Liver (tissue), 9 donors: ENCODE results near the gene LMX1B. TPM values are rescaled to one million over a fixed set of nuclear protein-coding genes. Genes with fewer than 3 reads are reported as not detected.
A peak's percentile ranks its signal among the peaks of the same experiment; 100 is the strongest.

Source experiments
- DNase-seq: peaks from one replicate; pipeline ENCODE4 v3.0.0-alpha.2; 2017; ENCODE audit warnings: low spot score
- H3K27ac ChIP-seq, 2 donors: one replicate each; pipeline ENCODE4 v1.7.0; 2013; ENCODE audit warnings: inconsistent platforms in 2 of 2, low read length in 2 of 2, control low read depth in 1 of 2, low read depth in 1 of 2, mild to moderate bottlenecking in 1 of 2
- H3K27me3 ChIP-seq, 4 donors: one replicate each; pipeline versions ENCODE4 v1.6.1 to v1.7.0; 2013; ENCODE audit warnings: low read length in 3 of 4, inconsistent platforms in 1 of 4, mild to moderate bottlenecking in 1 of 4, moderate library complexity in 1 of 4; ENCODE audit not compliant: control insufficient read depth in 4 of 4, insufficient read depth in 4 of 4
- H3K36me3 ChIP-seq, 4 donors: one replicate each; pipeline versions ENCODE4 v1.6.1 to v1.7.0; 2013; ENCODE audit warnings: low read length in 3 of 4, mild to moderate bottlenecking in 3 of 4, low read depth in 1 of 4, moderate library complexity in 1 of 4; ENCODE audit not compliant: control insufficient read depth in 4 of 4, insufficient read depth in 3 of 4
- H3K4me1 ChIP-seq, 4 donors: one replicate each; pipeline versions ENCODE4 v1.6.1 to v1.7.0; 2013; ENCODE audit warnings: low read length in 3 of 4, mild to moderate bottlenecking in 3 of 4, moderate library complexity in 1 of 4; ENCODE audit not compliant: control insufficient read depth in 4 of 4, insufficient read depth in 4 of 4
- H3K4me3 ChIP-seq, 3 donors: one replicate each; pipeline versions ENCODE4 v1.6.1 to v1.7.0; 2013; ENCODE audit warnings: low read length in 3 of 3, control low read depth in 1 of 3, low read depth in 1 of 3, mild to moderate bottlenecking in 1 of 3
- H3K9ac ChIP-seq, 2 donors: one replicate each; pipeline ENCODE4 v1.7.0; 2013; ENCODE audit warnings: low read length in 2 of 2, mild to moderate bottlenecking in 2 of 2, moderate library complexity in 2 of 2, control low read depth in 1 of 2, low read depth in 1 of 2
- H3K9me3 ChIP-seq, 4 donors: one replicate each; pipeline versions ENCODE4 v1.6.1 to v1.7.0; 2013; ENCODE audit warnings: low read length in 3 of 4; ENCODE audit not compliant: control insufficient read depth in 4 of 4
- EGR1 ChIP-seq, 2 donors: IDR thresholded peaks; 2 replicates each; pipeline ENCODE4 v1.6.1; 2016 to 2018; ENCODE audit warnings: antibody characterized with exemption in 2 of 2, low read depth in 2 of 2
- FOXA1 ChIP-seq: IDR thresholded peaks from 2 replicates; pipeline ENCODE4 v1.6.1; 2016; ENCODE audit warnings: antibody characterized with exemption
- GABPA ChIP-seq, 2 donors: IDR thresholded peaks in 1 of 2; conservative IDR thresholded peaks in 1 of 2; 2 replicates each; pipeline ENCODE4 v1.6.1; 2016; ENCODE audit warnings: antibody characterized with exemption in 2 of 2, mild to moderate bottlenecking in 1 of 2, moderate library complexity in 1 of 2
- HNF4G ChIP-seq: IDR thresholded peaks from 2 replicates; pipeline ENCODE4 v1.6.1; 2016; ENCODE audit warnings: antibody characterized with exemption
- MAX ChIP-seq: IDR thresholded peaks from 2 replicates; pipeline ENCODE4 v1.6.1; 2016; ENCODE audit warnings: antibody characterized with exemption
- NR2F2 ChIP-seq: IDR thresholded peaks from 2 replicates; pipeline ENCODE4 v1.6.1; 2016; ENCODE audit warnings: antibody characterized with exemption
- RAD21 ChIP-seq, 2 donors: IDR thresholded peaks; 2 replicates each; pipeline ENCODE4 v1.6.1; 2016; ENCODE audit warnings: antibody characterized with exemption in 2 of 2, mild to moderate bottlenecking in 2 of 2
- RXRA ChIP-seq, 2 donors: IDR thresholded peaks; 2 replicates each; pipeline ENCODE4 v1.6.1; 2017 to 2018; ENCODE audit warnings: antibody characterized with exemption in 2 of 2, mild to moderate bottlenecking in 1 of 2
- SP1 ChIP-seq: IDR thresholded peaks from 2 replicates; pipeline ENCODE4 v1.6.1; 2018; ENCODE audit warnings: antibody characterized with exemption, mild to moderate bottlenecking
- TAF1 ChIP-seq: conservative IDR thresholded peaks from 2 replicates; pipeline ENCODE4 v1.6.1; 2016; ENCODE audit warnings: antibody characterized with exemption, mild to moderate bottlenecking
- ZBTB33 ChIP-seq: IDR thresholded peaks from 2 replicates; pipeline ENCODE4 v1.6.1; 2016; ENCODE audit warnings: antibody characterized with exemption
- WGBS: extraction: QIAGEN DNeasy Blood & Tissue Kit; methylation state at CpG from one replicate; pipeline ENCODE4 v1.1.7; 2013; 5-methylcytosine and 5-hydroxymethylcytosine counted together
- polyA plus RNA-seq, 2 donors: library from polyadenylated mRNA; stranded (reverse) in 1 of 2; unstranded in 1 of 2; fragments of 200-250 nt in 1 of 2; fragments of >200 nt in 1 of 2; fragmentation: Nextera tagmentation in 1 of 2; extraction: Ambion mirVana in 1 of 2; gene quantifications; one replicate each; pipeline versions ENCODE4 v1.2.1 to v1.2.3, GENCODE V29; 2013 to 2015
- total RNA-seq, 2 donors: library from RNA; depleted of rRNA; stranded (reverse); fragments of >200 nt; gene quantifications; one replicate each; pipeline ENCODE4 v1.2.3, GENCODE V29; 2014
- TF ChIP-seq, protein P1 (sequence below): fragments of 150-350 bp; IDR thresholded peaks from 2 replicates; pipeline ENCODE4 v1.5.1; 2017; ENCODE audit warnings: improper control_type of control experiment, low read depth, low read length; ENCODE audit not compliant: missing input control
- TF ChIP-seq, protein P2 (sequence below): IDR thresholded peaks from 2 replicates; pipeline ENCODE4 v1.6.1; 2016; ENCODE audit warnings: antibody characterized with exemption
- donor health status: healthy.
- donor health status: healthy.
- donor health status: healthy.
- donor health status: healthy.
- donor health status: healthy.

Gene LMX1B
- total and polyA plus RNA-seq, 4 donors: not detected

DNA sequence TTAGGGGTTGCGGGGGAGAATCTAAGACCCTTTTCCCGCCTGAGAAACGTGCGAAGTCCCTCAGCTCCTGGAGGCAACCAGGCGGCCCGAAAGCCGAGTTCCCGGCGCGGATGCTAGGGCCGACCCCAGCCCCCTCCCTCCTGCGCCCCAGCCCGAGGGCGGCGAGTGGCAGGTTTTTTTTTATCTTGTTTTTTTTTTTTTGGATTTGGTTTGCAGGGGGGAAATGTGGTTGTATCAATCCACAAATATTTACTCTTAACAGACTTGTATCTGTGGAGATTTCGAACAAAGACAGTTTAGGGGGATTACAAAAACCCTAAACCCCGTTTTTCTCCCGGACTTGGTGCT, 10.7 kb downstream of the LMX1B start:
- Histone ChIP-seq H3K4me3 (no peak overlapping the region), H3K27ac (no peak overlapping the region), H3K9ac (no peak overlapping the region), H3K27me3 (peaks cover 10 to 39% (median 22%) of the 10 kb centered on the region in 4 donors), H3K9me3 (no peaks in the 10 kb centered on the region), H3K36me3 (no peaks in the 10 kb centered on the region), H3K4me1 (peaks cover 6 to 14% (median 10%) of the 10 kb centered on the region in 4 donors)
- DNase-seq: no peak
- TF ChIP-seq NR2F2: no peak
- TF ChIP-seq ZBTB33: no peak
- no peak for TF ChIP-seq MAX
- no peak for TF ChIP-seq HNF4G
- TF ChIP-seq FOXA1: no peak
- no peak for TF ChIP-seq EGR1 (IDR thresholded peaks at IDR 0.05; ENCODE audit: low read depth in 2 of 2)
- no peak for TF ChIP-seq RAD21 (IDR thresholded peaks at IDR 0.05)
- no peak for TF ChIP-seq GABPA (IDR thresholded peaks at IDR 0.05 in 1 of 2, conservative IDR thresholded peaks at IDR 0.05 in 1 of 2)
- WGBS: 9% methylated on average over 18 of the region's 18 CpGs

GRCh38 chr9:126624912-126625311, 11.2 kb downstream of the LMX1B start:
- Histone ChIP-seq H3K27me3 (peaks cover 7 to 35% (median 22%) of the 10 kb centered on the region in 4 donors), H3K9ac (no peak overlapping the region), H3K4me1 (peaks cover 6 to 14% (median 10%) of the 10 kb centered on the region in 4 donors), H3K9me3 (no peaks in the 10 kb centered on the region), H3K4me3 (no peak overlapping the region), H3K27ac (no peak overlapping the region), H3K36me3 (no peaks in the 10 kb centered on the region)
- WGBS: 5% methylated on average over 27 of the region's 27 CpGs
- TF ChIP-seq ZBTB33 (no peak), RXRA (IDR thresholded peaks at IDR 0.05) (no peak), EGR1 (IDR thresholded peaks at IDR 0.05; ENCODE audit: low read depth in 2 of 2) (no peak), FOXA1 (no peak), NR2F2 (no peak)
- DNase-seq: no peak

- 5% methylated on average over 64 of the region's 64 CpGs for WGBS
- Histone ChIP-seq H3K27ac (no peak overlapping the region), H3K9ac (no peak overlapping the region), H3K27me3 (peaks cover 7 to 33% (median 21%) of the 10 kb centered on the region in 4 donors), H3K4me3 (peak overlapping the region in 2 of 3 donors; percentile 38 to 44), H3K36me3 (no peaks in the 10 kb centered on the region), H3K9me3 (no peaks in the 10 kb centered on the region), H3K4me1 (peaks cover 6 to 14% (median 10%) of the 10 kb centered on the region in 4 donors)
- DNase-seq: no peak
- TF ChIP-seq SP1 (no peak), RXRA (IDR thresholded peaks at IDR 0.05) (no peak), GABPA (IDR thresholded peaks at IDR 0.05 in 1 of 2, conservative IDR thresholded peaks at IDR 0.05 in 1 of 2) (no peak), TAF1 (no peak), HNF4G (no peak), ZBTB33 (no peak)
- TF ChIP-seq, protein P1, sequence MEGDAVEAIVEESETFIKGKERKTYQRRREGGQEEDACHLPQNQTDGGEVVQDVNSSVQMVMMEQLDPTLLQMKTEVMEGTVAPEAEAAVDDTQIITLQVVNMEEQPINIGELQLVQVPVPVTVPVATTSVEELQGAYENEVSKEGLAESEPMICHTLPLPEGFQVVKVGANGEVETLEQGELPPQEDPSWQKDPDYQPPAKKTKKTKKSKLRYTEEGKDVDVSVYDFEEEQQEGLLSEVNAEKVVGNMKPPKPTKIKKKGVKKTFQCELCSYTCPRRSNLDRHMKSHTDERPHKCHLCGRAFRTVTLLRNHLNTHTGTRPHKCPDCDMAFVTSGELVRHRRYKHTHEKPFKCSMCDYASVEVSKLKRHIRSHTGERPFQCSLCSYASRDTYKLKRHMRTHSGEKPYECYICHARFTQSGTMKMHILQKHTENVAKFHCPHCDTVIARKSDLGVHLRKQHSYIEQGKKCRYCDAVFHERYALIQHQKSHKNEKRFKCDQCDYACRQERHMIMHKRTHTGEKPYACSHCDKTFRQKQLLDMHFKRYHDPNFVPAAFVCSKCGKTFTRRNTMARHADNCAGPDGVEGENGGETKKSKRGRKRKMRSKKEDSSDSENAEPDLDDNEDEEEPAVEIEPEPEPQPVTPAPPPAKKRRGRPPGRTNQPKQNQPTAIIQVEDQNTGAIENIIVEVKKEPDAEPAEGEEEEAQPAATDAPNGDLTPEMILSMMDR: no peak
- TF ChIP-seq, protein P2, sequence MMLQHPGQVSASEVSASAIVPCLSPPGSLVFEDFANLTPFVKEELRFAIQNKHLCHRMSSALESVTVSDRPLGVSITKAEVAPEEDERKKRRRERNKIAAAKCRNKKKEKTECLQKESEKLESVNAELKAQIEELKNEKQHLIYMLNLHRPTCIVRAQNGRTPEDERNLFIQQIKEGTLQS: no peak
Observed at GRCh38 chr9:126625329-126626126, 11.8 kb downstream of the LMX1B start.
